ENCODE results near the gene AK3. TPM values are rescaled to one million over a fixed set of nuclear protein-coding genes. Genes with fewer than 3 reads are reported as not detected.

The AK3 gene
- total RNA-seq, 1 donor from 2014 or later = 47.5 TPM

GRCh38 chr9:4666042-4666699, 74.8 kb downstream of the AK3 start, which contains the start of gene SPATA6L:
TSS of gene SPATA6L (minus strand) at chr9:4666480. CDS start at chr9:4666250, 230 bp downstream.
- no peaks in the 10 kb centered on the region for H3K9me3 Mint-ChIP-seq
- TF ChIP-seq CTCF (conservative IDR thresholded peaks at IDR 0.05) = peak; percentile 17
- DNase-seq (ENCODE audit: extremely low spot score, unreplicated experiment) = no peak
- H3K27ac Mint-ChIP-seq = peak within 1 kb of the TSS; percentile 83
- H3K4me3 Mint-ChIP-seq = peak within 1 kb of the TSS; percentile 90
- peaks cover 7% of the 10 kb centered on the region for H3K27me3 Mint-ChIP-seq
- no peaks in the 10 kb centered on the region for H3K36me3 Mint-ChIP-seq
- H3K4me1 Mint-ChIP-seq (ENCODE audit: unreplicated experiment) = peaks cover 37% of the 10 kb centered on the region

GRCh38 chr9:4665357-4665756, 75.6 kb downstream of the AK3 start:
- Mint-ChIP-seq H3K4me1 (ENCODE audit: unreplicated experiment) (peaks cover 37% of the 10 kb centered on the region), H3K27me3 (peaks cover 7% of the 10 kb centered on the region), H3K9me3 (no peaks in the 10 kb centered on the region), H3K27ac (peak overlapping the region; percentile 83), H3K36me3 (no peaks in the 10 kb centered on the region), H3K4me3 (peak overlapping the region; percentile 90)
- DNase-seq (ENCODE audit: extremely low spot score, unreplicated experiment) = no peak
- TF ChIP-seq CTCF (conservative IDR thresholded peaks at IDR 0.05) = no peak

GRCh38 chr9:4663956-4664355, 77.0 kb downstream of the AK3 start:
- Mint-ChIP-seq H3K27me3 (peaks cover 7% of the 10 kb centered on the region), H3K9me3 (no peaks in the 10 kb centered on the region), H3K27ac (peak overlapping the region; percentile 32), H3K4me3 (peak overlapping the region; percentile 90), H3K4me1 (ENCODE audit: unreplicated experiment) (peaks cover 37% of the 10 kb centered on the region), H3K36me3 (no peaks in the 10 kb centered on the region)
- no peak for DNase-seq (ENCODE audit: extremely low spot score, unreplicated experiment)
- no peak for TF ChIP-seq CTCF (conservative IDR thresholded peaks at IDR 0.05)

- peaks cover 37% of the 10 kb centered on the region for H3K4me1 Mint-ChIP-seq (ENCODE audit: unreplicated experiment)
- no peaks in the 10 kb centered on the region for H3K9me3 Mint-ChIP-seq
- H3K27ac Mint-ChIP-seq = peak overlapping the region; percentile 93
Observed at GRCh38 chr9:4662989-4663792, 77.8 kb downstream of the AK3 start.

More at GRCh38 chr9:4662989-4663792, 77.8 kb downstream of the AK3 start:
- H3K36me3 Mint-ChIP-seq = no peaks in the 10 kb centered on the region
- peak overlapping the region; percentile 90 for H3K4me3 Mint-ChIP-seq
- no peak for DNase-seq (ENCODE audit: extremely low spot score, unreplicated experiment)
- H3K27me3 Mint-ChIP-seq = peaks cover 3% of the 10 kb centered on the region
- TF ChIP-seq CTCF (conservative IDR thresholded peaks at IDR 0.05) = no peak
